Tibial artery (tissue), 4 donors: ENCODE data around the gene RIC8A.
"Not testable (repeated sequence)": the region's sequence is repeated elsewhere in the genome, so short reads cannot be mapped to it uniquely, and the experiment has no call there.

Experiments
- DNase-seq, 2 donors: peaks; one replicate each; pipeline ENCODE4 v3.0.0-alpha.2; 2019
- H3K27ac ChIP-seq, 2 donors: fragments of 200-600 bp; sonication (generic) in 1 of 2; 1 replicate in 1 of 2; 2 replicates in 1 of 2; pipeline ENCODE4 v1.5.1; 2018 to 2019; ENCODE audit warnings: mild to moderate bottlenecking in 1 of 2
- H3K27me3 ChIP-seq, 2 donors: fragments of 200-600 bp; sonication (generic) in 1 of 2; one replicate each; pipeline versions ENCODE4 v1.5.1 to v1.6.0; 2016 to 2019
- H3K36me3 ChIP-seq, 3 donors: fragments of 200-600 bp; sonication (generic) in 2 of 3; one replicate each; pipeline ENCODE4 v1.5.1; 2016 to 2019; ENCODE audit warnings: mild to moderate bottlenecking in 2 of 3
- H3K4me1 ChIP-seq, 4 donors: fragments of 200-600 bp; sonication (generic) in 2 of 4; 1 replicate in 3 of 4; 2 replicates in 1 of 4; pipeline ENCODE4 v1.5.1; 2016 to 2019
- H3K4me3 ChIP-seq, 2 donors: fragments of 200-600 bp; sonication (generic) in 1 of 2; 1 replicate in 1 of 2; 2 replicates in 1 of 2; pipeline ENCODE4 v1.5.1; 2018 to 2019; ENCODE audit warnings: mild to moderate bottlenecking in 2 of 2
- H3K9me3 ChIP-seq, 3 donors: fragments of 200-600 bp; sonication (generic) in 1 of 3; one replicate each; pipeline ENCODE4 v1.5.1; 2016 to 2019
- intact Hi-C: fragments of 100-400 bp; cut with DNase I; formaldehyde crosslinking; loops from one replicate; pipeline ENCODE4 v1.15.0; 2023; ENCODE audit warnings: low total_unique reads
- TF ChIP-seq, protein P1 (sequence below), 2 experiments: fragments of 200-600 bp in 1 of 2; fragments of 450-650 bp in 1 of 2; IDR thresholded peaks; one replicate each; pipeline ENCODE4 v1.5.1; 2017 to 2019; ENCODE audit warnings: antibody characterized with exemption in 2 of 2, mild to moderate bottlenecking in 1 of 2, moderate library complexity in 1 of 2

Gene RIC8A

DNA sequence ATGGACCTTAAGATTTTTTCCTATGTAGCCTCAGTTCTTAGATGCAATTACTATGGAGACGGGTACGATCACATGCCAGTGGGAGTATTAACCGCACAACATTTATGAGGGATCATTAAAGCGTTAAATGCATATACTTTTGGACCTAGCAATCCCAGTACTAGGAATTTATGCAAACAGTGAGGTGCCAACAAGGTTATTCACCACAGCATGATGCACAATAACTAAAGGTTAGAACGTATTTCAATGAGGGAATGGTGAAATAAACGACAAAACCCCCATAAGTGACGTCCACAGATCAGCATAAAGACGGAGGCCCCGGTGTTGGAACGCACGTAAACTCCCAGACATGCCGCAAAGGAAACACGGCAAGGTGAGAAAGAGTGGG, 28.1 kb downstream of the RIC8A start:
- intact Hi-C loops = no loop called here
- peaks cover 0 to 26% (median 23%) of the 10 kb centered on the region in 4 donors for H3K4me1 ChIP-seq
- no peak for DNase-seq
- no peaks in the 10 kb centered on the region for H3K9me3 ChIP-seq
- H3K27me3 ChIP-seq = no peaks in the 10 kb centered on the region
- H3K27ac ChIP-seq = peak overlapping the region; percentile 95 to 98
- peak overlapping the region; percentile 98 to 99 for H3K4me3 ChIP-seq
- TF ChIP-seq, protein P1, sequence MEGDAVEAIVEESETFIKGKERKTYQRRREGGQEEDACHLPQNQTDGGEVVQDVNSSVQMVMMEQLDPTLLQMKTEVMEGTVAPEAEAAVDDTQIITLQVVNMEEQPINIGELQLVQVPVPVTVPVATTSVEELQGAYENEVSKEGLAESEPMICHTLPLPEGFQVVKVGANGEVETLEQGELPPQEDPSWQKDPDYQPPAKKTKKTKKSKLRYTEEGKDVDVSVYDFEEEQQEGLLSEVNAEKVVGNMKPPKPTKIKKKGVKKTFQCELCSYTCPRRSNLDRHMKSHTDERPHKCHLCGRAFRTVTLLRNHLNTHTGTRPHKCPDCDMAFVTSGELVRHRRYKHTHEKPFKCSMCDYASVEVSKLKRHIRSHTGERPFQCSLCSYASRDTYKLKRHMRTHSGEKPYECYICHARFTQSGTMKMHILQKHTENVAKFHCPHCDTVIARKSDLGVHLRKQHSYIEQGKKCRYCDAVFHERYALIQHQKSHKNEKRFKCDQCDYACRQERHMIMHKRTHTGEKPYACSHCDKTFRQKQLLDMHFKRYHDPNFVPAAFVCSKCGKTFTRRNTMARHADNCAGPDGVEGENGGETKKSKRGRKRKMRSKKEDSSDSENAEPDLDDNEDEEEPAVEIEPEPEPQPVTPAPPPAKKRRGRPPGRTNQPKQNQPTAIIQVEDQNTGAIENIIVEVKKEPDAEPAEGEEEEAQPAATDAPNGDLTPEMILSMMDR (IDR thresholded peaks at IDR 0.05) = no peak
- H3K36me3 ChIP-seq = peaks cover 0 to 21% (median 3%) of the 10 kb centered on the region in 3 donors

DNA sequence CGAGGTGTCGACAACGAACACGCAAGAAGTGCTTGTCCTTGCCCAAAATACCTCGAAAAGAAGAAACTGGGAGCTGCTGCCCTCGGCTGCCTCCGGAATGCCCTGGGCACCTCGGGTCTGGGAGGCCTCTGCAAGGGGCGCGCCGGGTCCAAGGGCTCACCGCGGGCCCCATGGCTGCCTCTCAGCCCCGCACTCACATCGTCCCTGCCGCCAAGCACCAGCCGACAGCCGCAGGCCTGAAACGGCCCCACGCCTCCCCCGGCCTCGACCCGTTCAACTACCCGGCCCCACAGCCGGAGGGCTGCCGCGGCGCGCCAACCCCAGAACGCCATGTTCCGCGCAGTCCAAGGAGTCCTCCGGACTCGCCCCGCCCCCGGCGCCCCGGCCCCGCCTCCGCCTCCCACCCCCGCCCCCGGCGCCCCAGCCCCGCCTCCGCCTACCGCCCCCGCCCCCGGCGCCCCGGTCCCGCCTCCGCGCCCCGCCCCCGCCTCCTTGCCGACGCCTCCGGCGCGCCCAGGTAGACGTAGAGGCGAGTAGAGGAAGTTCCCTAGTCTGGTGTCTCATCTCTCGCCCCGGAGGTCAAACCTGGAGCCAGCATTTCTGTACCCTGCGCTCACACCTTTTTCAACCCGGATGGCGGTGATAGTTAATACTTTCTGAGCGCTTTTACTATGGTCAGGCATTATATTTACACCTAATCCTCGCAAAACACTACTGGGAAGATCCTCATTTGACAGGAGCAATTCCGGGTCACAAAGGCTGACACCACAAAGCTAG, 28.7 kb downstream of the RIC8A start, which contains the start of gene SIRT3:
Gene SIRT3, minus strand, starts transcription at position 346 of the 777 bp plus-strand sequence. Its CDS starts 14 bp downstream, at position 332.
- intact Hi-C loops = loop anchor here (2.0 kb wide), 1 partner anchor 25 kb away; no protein-coding TSS in a partner anchor
- peak; percentile 80 to 90 for DNase-seq
- TF ChIP-seq, protein P1 (IDR thresholded peaks at IDR 0.05) = peak; percentile 15 to 48

DNA sequence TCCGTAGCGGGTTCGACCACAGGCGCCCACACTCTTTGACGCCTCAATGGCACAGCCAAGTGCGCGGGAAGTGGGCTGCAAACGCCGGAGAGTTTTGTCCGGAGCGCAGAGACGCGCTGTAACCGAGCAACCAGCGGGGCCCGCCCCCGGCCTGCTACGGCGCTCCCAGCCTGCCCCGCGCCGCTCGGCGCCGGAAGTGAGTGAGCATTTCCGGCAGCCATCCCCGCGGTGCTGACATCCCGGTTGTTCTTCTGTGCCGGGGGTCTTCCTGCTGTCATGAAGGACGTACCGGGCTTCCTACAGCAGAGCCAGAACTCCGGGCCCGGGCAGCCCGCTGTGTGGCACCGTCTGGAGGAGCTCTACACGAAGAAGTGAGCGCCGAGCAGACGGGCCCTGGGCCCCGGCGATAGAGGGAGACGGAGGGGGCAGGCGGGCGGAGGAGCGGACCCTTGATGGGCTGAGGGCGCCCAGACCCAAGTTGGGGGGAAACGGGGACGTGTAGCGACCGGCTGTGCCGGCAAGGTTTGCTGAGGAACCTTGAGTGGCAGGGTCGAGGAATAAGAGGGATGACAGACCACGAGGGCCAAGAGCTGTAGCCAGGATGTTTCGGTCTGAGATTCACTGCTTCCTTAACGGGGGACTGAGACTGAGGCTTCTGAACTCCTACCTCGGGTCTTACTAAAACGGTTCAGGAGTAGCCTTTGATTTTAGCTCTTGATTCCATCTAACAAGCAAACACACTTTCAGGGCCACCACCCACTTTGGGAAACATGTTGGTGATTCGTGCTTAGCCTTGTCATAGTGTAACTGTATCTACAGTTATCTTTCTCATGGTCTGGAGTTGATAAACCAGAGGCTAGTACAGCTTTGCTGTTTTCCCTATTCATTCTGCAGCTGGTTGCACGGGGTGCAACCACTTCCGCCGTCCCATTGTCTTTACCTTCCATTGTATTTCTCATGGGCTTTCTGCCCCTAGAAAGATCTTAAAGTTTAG, 29.6 kb downstream of the RIC8A start, which contains the start of gene PSMD13:
Gene PSMD13, plus strand, starts transcription at position 203 of the 994 bp plus-strand sequence. Its CDS starts 74 bp downstream, at position 277.
- H3K27me3 ChIP-seq = no peaks in the 10 kb centered on the region
- peak within 1 kb of the TSS; percentile 98 to 99 for H3K4me3 ChIP-seq
- intact Hi-C loops = loop anchor here (2.0 kb wide), 1 partner anchor 26 kb away; no protein-coding TSS in a partner anchor
- peak; percentile 82 to 90 for DNase-seq
- TF ChIP-seq, protein P1 (IDR thresholded peaks at IDR 0.05) = peak in 1 of 2 experiments; percentile 32
- H3K9me3 ChIP-seq = no peaks in the 10 kb centered on the region
- peaks cover 0 to 26% (median 23%) of the 10 kb centered on the region in 4 donors for H3K4me1 ChIP-seq
- peaks cover 5 to 34% (median 10%) of the 10 kb centered on the region in 3 donors for H3K36me3 ChIP-seq
- H3K27ac ChIP-seq = peak within 1 kb of the TSS; percentile 95 to 98

More for the DNA sequence above, 28.7 kb downstream of the RIC8A start, which contains the start of gene SIRT3:
- Histone ChIP-seq H3K36me3 (peaks cover 0 to 26% (median 8%) of the 10 kb centered on the region in 3 donors), H3K27me3 (no peaks in the 10 kb centered on the region), H3K4me3 (peak within 1 kb of the TSS; percentile 98 to 99), H3K4me1 (peaks cover 0 to 26% (median 23%) of the 10 kb centered on the region in 4 donors), H3K9me3 (no peaks in the 10 kb centered on the region), H3K27ac (peak within 1 kb of the TSS; percentile 95 to 98)

DNA sequence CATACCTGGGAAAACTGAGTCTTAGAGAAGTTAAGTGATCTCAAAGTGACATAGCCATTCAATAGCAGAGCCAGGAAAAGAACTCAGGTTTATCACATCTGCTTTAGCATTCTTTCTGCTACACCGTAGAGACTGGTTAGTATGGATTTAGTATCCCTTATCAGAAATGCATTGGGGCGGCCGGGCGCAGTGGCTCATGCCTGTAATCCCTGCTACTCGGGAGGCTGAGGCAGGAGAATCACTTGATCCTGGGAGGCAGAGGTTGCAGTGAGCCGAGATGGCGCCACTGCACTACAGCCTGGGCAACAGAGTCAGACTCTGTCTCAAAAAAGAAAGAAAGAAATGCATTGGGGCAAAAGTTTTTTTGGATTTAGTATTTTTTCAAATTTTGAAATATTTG, 30.8 kb downstream of the RIC8A start:
- H3K4me3 ChIP-seq, H3K27ac ChIP-seq, intact Hi-C loops, H3K27me3 ChIP-seq, H3K9me3 ChIP-seq, DNase-seq: not testable (repeated sequence)
- Histone ChIP-seq H3K4me1 (peaks cover 0 to 26% (median 23%) of the 10 kb centered on the region in 4 donors), H3K36me3 (peaks cover 13 to 40% (median 20%) of the 10 kb centered on the region in 3 donors)

DNA sequence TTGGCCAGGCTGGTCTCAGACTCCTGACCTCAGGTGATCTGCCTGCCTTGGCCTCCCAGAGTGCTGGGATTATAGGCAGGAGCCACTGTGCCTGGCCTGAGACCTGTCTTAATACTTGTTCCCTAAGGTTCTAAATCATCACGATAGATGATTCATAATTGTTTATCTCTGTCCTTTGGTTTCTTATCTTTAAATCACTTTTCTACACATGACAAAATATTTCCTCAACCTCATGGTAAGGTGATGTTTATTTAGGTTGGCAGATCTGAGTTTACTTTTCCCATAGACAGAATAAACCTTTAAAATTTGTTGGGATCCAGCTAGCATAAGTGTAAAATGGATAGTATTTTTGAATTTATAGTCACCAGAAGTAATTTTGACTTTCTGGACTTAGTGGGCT, 32.8 kb downstream of the RIC8A start:
- peaks cover 0 to 19% (median 16%) of the 10 kb centered on the region in 4 donors for H3K4me1 ChIP-seq
- TF ChIP-seq, protein P1 (IDR thresholded peaks at IDR 0.05) = no peak
- peaks cover 33 to 57% (median 40%) of the 10 kb centered on the region in 3 donors for H3K36me3 ChIP-seq
- no peaks in the 10 kb centered on the region for H3K9me3 ChIP-seq
- intact Hi-C loops = no loop called here
- DNase-seq = no peak
- no peak overlapping the region for H3K27ac ChIP-seq
- no peak overlapping the region for H3K4me3 ChIP-seq
- no peaks in the 10 kb centered on the region for H3K27me3 ChIP-seq
